GM19035 (cell line): Measurements from ENCODE around the gene PPP2R5C.

ENCODE experiments used
- ATAC-seq: cut with Tn5 transposase; IDR thresholded peaks from one replicate; pipeline ENCODE4 v1.9.1; 2021; ENCODE audit not compliant: unreplicated experiment

The PPP2R5C gene

DNA sequence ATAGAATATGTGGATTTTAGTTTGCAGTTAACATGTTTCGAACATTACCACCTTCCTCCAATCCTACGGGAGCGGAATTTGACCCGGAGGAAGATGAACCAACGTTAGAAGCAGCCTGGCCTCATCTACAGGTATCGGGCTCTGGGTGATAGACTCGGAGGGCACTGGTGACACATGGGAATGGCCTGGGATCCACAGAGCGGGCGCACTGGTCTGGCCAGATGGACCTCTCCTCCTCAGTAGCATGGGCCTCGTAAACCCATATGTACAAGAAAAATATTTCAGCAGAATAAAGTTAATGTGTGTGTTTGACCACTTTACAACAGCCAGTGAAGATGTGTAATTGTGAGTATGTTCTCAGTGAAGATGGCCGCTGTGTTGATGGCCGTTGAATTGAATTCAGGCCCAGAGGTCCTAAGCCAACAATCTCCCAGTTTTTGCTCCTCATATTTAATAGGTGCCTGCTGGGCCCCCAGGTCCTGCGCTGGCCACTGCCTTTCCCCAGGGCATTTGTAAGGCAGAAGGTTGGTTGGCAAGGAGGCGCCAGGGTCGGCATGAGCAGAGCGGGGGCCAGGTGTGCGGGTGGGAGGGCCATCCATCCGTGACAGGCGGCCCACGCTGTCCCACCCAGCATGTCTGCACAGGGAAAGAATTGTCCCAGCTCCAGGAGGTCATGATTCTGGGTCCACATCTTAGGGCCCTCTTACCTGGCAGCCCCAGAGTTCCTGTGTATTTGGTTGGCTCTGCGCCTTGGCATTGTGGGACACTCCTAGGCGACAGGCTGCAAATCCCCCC is 120.8 kb downstream of the PPP2R5C start:
- ATAC-seq: no peak

DNA sequence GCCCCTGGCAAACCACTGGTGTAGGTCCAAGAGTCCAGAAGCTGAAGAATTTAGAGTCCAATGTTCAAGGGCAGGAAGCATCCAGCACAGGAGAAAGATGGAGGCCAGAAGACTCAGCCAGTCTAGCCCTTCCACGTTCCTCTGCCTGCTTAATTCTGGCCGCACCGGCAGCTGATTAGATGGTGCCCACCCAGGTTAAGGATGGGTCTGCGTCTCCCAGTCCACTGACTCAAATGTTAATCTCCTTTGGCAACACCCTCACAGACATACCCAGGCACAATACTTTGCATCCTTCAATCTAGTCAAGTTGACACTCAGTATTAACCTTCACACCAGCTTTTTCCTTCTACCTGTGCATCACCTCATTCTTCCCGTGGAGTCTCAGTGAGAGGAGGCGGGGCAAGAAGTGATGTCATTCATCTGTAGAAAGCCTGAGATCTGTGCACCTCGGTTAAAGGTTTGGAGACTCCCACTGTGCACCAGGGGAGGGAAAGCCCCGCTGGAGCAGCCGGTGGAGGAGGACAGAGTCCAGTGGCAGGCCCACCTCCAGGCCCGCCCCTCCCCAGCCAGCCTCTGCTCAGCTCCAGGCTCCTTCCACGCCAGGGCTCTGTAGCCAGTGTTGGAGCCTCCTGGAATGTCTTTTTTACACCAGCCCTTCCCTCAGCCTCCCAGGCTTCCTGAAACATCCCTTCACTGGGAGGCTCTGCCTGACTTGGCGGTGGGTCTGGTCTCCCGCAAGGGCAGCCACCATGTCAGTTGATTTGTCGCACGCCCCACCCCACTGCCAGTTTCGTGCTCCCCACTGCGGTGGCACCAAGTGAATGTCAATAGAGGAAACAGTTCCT is 122.8 kb downstream of the PPP2R5C start:
- no peak for ATAC-seq

DNA sequence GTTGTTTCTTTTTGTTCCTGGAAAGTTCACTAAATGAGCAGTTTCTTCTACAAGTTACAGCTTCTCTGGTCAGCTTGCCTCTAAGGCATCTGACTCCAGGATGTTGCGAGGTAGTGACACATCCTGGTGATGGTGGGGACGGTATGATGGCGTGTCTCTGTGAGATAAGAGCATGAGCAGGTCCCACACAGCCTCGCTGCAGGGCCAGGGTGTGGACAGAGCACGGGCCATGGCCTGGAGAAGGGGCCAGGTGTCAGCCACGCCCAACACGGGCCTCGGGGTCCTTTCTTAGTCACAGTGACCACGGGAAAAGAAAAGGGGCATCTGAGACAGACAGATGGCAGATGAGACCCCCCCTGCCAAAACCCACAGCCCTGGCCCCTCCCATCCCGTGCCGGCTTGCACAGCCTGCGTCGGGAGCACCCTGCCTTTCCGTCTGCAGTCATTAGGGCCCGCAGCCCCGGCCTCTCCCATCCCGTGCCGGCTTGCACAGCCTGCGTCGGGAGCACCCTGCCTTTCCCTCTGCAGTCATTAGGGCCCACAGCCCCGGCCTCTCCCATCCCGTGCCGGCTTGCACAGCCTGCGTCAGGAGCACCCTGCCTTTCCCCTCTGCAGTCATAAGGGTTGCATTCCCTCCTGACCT is 123.5 kb downstream of the PPP2R5C start:
- ATAC-seq: no peak

DNA sequence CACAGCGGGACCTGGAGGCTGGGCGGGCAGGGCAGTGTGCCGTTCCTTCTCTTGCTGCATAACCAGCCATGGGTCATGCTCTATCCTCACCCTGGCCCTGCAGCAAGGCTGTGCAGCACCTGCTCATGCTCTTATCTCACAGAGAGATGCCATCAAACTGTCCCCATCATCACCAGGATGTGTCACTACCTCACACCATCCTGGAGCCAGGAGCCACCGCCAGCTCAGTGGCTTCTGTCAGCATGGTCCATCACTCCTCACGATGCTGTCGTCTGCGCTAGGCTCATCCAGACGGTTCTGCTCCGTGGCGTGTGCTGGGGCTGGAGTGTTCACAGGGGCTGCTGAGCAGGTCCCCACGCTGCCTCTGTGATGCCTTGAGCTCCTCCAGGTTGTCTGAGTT is 125.7 kb downstream of the PPP2R5C start:
- ATAC-seq: no peak

DNA sequence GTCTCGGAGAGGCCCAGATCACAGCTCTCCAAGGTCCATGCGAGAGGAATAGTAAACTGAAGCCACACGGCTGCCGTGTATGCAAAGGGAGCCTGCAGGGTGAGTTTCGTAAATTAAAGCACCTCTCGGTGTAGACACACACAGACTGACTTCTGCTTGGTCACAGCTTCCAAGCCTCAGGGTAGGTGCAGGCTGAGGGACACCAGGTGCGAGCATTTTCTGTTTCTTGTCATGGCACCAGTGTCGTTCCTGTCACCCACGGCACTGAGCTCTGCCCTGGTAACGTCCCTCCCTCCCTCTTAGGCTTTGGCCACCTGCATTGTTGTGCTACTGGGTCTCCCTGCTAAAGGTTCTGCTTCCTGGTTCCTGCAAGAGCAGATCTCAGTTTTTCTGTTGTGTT is 126.7 kb downstream of the PPP2R5C start:
- no peak for ATAC-seq

DNA sequence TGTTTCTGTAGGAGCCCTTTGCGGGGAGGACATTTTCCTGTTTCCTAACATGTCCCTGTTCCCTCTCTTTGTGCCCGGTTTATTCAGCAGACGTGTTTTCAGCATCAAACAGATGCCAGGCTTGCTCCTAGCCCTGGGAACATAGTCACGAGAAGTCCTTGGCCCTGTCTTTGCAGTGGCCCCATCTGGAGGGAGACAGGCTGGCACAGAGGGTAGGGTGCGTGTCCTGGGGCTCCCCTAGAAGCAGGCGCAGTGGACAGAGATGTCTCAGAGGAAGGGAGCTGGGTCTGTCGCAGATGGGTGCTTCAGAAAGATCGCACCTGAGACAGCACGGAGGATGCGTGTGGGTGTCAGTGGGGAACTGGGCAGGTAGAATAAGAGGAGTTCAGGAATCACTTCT is 127.9 kb downstream of the PPP2R5C start:
- ATAC-seq: no peak

DNA sequence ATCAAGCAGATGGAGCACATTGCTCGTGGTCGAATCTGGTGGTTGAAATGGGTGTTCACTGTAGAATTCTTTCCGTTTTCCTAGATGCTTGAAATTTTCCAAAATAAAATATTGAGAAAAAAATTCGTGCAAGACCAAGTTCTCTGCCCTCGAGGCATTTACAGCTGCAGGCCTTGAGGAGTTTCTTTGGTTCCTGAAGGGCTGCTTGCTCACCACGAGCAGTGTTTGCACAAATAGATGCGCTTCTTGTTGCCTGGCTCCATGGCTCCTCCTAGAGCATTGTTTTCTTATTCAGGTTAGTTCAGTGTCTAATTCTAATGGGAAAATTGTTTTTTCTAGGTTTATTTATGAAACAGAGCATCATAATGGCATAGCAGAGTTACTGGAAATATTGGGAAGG is 128.4 kb downstream of the PPP2R5C start:
- no peak for ATAC-seq

DNA sequence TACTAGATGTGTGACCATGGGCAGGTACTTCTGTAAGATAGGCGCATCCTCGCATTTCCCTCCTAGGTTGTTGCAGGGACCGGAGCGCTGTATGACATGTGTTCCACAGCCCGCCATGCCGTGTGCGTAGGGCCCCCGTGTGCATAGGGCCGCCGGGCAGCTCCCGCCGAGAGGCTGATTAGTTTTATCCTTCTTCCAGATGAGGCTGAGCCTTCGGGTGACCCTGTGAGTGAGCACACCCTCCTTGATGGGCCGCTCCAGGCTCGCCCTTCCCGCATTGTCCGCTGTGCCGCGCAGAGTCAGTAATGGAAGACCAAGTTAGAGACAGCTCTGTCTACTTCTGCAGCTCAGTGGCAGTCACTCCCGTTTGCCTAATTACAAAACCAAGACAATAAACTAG is 130.0 kb downstream of the PPP2R5C start:
- ATAC-seq: no peak

DNA sequence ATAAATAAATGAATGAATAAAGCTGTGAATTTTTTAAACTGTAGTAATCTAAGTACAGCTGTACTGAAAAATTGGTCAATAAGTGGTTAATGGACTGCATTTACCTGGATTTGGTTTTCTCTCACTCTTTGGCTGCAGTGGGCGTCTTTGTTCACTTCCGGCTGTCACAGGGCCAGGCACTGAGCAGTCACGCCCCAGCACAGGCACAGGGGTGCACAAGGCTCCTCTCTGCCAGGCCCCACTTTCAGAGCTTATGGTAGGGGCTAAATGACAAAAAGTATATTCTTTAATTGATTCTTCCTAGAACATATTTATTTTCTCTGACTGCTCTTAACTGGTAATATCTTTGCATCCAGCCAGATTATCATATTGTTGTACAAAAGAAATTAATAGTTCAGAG is 132.2 kb downstream of the PPP2R5C start:
- no peak for ATAC-seq

DNA sequence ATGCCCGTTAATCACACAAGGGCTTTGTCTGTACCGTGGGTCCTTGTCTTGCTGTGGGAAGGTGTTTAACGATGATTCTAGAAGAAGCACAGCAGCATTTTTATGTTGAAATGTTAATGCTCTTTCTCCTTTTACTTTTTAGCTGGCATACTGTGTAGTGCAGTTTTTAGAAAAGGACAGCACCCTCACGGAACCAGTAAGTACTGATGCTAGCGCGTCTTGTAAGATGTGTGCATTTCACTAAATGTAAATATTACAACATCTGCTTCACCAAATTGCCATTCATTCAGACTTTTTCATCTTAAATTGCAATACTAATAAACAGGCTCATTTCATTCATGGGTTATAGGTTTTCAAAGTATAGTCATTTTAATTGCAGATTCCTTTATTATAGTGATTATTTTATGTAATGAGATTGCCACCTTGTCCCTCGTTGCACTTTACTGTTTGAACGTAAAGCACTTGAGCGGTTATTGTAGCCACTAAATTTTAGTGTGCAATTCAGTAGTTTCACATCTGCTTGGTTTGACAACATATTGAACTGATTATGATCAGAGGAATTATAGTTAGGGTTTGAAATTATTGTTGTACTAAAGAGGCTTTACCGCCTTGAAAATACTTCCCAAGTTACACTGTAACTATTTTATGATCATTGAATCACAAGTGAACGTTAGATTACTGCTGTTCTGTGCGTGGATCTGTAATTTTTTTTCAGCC is 133.0 kb downstream of the PPP2R5C start:
- no peak for ATAC-seq

DNA sequence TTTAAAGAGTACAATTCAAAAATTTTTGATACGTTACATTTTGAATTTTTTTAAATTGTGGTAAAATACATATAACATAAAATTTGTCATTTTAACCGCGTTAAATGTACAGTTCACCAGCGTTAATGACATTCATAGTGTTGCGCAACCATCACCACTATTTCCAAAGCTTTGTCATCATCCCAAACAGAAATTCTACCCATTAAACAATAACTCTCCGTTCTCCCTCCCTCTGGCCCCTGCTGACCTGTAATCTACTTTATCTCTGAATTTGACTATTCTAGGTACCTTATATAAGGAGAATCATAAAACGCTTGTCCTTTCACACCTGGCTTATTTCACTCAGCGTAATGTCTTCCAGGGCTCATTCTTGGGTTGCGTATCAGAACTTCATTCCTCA is 133.7 kb downstream of the PPP2R5C start:
- no peak for ATAC-seq

DNA sequence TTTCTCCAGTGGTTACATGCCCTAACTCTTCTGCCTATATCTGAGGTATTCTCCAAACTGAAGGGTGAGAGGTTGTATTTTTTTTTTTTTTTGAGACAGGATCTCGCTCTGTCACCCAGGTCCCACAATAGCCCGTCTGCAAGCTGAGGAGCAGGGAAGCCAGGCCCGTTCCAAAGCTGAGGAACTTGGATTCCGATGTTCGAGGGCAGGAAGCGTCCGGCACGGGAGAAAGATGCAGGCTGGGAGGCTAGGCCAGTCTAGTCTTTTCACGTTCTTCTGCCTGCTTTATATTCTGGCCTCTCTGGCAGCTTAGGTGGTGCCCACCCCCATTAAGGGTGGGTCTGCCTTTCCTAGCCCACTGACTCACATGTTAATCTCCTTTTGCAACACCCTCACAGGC is 135.8 kb downstream of the PPP2R5C start:
- no peak for ATAC-seq

DNA sequence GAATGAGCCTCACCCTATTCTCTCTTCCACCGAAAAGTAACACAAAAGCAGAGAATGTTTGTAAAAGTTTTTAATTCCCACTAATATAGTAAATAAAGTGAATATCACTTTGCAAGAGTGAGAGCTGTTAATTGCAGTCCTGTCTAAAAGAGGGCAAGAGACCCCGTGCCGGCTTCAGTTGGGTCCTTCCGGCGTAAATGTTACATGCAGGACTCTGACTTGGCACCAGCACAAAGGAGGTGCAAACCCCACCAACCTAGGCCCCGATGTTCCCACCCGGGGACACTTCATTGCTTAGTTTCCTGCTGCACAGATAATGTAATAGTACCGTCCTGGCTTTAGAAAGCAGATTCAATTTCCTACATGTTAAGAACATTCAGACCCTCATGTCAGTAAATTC is 136.9 kb downstream of the PPP2R5C start:
- no peak for ATAC-seq

DNA sequence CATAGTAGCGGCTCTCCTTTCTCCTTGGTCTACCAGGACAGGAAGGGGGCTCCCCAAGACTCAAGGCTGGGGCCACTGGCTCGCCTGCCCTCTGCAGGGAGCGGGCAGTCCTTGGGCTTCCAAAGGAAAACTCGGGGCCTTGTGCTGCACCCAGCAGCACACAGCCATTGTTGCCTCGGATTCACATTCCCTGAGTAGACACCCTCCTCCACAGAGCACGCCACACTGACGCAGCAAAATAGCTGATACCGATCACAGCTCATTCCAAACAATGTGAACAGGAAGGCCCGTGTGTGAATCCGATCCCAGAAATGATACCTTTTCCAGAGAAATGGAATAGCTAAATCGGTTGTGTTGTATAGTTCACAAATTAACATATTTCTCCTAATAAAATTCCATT is 137.8 kb downstream of the PPP2R5C start:
- ATAC-seq: no peak

DNA sequence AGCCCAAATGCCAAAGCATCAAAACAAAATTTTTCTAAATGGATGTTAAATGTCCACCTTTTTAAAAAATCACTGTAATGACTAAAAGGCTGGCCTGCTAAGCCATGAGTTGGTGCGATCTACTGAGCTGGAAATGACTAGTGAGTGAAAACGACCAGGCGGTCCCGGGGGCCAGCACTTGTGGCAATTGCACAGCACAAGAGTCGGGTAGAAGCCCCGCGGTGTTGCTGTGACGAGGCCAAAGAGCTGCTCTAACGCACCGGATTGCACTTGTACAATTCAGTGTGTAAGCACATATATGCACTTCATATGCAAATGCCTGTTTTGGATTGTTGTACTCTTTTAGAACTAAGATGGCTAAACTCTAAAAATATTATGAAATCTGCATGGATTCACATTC is 138.7 kb downstream of the PPP2R5C start:
- no peak for ATAC-seq

DNA sequence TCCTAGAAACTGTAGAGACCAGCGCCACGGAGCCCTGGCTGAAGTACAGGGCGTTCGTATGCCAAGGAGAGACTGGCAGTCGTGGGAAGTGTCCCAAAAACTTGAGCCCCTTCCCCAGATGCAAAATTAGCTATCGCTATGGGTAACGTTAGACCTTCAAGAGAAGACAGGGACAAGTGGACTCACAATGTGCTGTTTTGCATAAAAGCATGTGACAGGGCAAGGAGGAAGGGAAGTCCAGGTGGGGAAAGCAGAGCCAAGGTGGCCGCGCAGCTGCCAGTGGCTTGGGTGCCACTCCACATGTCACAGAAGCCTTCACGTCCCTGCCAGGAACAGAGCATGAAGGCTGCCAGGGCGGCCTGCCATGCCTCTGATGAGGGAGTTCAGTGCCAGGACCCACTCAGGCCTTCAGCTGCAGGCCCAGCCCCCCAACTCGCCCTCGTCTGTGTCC is 141.6 kb downstream of the PPP2R5C start:
- no peak for ATAC-seq

DNA sequence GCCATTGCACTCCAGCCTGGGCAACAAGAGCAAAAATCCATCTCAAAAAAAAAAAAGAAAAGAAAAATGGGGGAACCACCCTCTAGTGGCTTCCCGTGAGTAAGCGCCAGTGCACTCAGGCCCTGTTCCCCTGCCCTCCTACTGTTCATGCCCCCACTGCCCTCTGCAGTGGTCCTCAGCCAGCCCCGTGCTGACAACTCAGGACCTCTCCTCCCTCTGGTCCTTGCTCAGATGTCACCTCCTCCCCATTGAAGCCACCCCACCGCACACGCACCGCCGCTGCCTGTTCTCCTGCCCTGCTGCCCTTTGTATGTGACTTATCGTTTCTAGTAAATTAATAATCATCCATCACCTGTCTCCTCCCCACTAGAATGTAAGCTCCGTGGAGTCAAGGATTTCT is 144.1 kb downstream of the PPP2R5C start:
- no peak for ATAC-seq

DNA sequence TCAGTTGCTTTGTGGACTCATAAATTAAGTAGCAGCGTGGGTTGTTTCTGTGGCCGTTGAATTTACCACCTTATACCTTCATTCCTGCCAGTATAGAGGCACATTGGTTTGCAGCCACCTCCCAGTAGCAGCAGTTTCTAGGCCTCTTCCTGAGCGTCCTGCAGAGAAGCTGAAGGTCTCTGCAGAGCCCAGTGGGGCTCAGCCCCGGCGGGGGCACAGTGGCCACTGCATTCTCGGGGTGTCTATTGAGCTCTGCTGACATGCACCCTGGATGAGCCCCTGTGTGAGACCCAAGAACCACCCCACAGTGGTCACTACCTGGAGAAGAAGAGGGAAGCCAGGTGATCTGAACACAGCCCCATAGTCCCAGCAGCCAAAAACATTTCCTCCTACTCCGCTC is 145.1 kb downstream of the PPP2R5C start:
- ATAC-seq: no peak

DNA sequence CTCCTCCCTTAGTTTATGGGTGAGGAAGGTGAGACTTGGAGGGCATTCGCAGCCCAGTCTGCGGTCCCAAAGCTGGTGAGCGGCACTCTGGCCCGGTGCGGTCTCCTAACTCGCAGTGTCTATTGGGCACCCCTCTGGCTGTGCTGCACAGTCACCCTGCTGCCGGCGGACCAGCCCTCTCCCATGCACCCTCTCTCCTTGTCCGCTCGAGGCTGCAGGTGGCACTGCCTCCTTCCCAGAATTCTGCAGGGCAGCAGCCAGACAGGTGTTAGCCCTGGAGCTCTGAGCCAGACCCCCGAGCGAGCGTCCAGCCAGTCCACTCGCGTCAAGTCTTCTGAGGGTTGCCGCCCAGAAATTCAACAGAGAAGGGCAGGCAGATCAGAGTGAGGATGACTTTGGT is 146.1 kb downstream of the PPP2R5C start:
- ATAC-seq: no peak

DNA sequence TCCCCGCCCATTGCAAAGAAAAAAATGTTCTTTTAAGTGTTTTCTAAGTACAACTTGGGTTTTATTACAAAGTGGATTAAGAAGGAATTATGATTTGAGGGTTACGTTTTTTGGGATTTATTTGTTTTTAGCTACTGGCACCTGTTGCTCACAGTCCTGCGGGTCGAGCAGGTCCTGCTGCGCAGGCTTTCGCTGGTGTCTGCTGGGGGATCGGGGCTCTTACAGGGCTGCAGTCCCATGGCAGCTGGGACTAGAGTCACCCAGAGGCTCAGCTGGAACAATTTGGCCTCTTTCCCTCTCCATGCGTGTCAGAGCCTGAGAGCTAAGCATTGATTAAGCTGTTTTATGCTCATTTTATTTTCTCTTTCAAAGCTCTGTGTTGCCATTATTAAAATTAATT is 147.3 kb downstream of the PPP2R5C start:
- ATAC-seq: no peak

DNA sequence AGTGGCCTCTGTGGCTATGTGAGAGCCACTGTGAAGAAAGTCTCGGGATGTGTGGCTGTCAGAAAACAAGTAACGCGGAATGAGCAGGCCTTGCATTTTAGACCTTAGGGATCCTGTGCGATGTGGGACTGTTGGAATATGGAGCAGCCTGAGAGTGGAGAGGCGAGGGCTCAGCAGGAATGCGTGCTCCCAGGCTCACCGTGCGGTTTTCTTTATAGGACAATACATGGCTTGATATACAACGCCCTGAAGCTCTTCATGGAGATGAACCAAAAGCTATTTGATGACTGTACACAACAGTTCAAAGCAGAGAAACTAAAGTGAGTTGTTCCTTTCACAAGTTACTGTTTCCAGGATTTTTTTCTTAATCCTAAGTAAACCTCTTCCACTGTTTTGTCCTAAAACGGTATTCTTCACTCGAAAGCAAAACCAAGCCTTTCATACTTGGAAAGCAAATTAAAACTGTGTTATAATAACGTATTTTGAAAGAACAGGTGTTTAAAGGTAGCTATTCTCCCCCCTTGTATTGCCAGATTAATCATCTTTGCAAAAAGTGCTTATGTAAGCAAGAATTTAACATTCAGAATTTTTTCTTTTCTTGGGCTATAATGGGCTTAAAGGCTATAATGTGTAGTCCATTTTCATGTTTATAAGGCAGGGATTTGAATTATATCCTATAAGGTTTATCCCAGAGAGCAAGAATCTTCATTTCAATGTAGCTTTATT is 148.0 kb downstream of the PPP2R5C start:
- ATAC-seq: no peak
